ENCODE measurements around the gene ATG10.

ATG10 gene

DNA sequence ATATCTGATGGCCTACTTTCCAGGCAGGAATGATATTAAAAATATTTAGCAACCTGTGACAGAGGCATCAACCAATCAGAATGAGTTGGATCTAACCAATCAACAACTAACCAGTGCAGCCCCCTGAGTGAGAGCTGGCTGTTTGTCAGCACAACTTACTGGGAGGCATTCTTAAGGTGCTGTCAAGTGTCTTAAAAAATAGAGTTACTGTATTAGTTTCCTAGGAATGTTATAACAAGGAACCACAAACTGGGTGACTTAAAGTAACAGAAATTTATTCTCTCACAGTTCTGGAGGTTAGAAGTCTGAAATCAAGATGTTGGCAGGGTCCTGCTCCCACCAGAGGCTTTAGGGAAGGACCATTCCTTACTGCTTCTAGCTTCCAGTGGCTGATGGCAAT, 85.2 kb downstream of the ATG10 start:
- TF ChIP-seq, protein P1, sequence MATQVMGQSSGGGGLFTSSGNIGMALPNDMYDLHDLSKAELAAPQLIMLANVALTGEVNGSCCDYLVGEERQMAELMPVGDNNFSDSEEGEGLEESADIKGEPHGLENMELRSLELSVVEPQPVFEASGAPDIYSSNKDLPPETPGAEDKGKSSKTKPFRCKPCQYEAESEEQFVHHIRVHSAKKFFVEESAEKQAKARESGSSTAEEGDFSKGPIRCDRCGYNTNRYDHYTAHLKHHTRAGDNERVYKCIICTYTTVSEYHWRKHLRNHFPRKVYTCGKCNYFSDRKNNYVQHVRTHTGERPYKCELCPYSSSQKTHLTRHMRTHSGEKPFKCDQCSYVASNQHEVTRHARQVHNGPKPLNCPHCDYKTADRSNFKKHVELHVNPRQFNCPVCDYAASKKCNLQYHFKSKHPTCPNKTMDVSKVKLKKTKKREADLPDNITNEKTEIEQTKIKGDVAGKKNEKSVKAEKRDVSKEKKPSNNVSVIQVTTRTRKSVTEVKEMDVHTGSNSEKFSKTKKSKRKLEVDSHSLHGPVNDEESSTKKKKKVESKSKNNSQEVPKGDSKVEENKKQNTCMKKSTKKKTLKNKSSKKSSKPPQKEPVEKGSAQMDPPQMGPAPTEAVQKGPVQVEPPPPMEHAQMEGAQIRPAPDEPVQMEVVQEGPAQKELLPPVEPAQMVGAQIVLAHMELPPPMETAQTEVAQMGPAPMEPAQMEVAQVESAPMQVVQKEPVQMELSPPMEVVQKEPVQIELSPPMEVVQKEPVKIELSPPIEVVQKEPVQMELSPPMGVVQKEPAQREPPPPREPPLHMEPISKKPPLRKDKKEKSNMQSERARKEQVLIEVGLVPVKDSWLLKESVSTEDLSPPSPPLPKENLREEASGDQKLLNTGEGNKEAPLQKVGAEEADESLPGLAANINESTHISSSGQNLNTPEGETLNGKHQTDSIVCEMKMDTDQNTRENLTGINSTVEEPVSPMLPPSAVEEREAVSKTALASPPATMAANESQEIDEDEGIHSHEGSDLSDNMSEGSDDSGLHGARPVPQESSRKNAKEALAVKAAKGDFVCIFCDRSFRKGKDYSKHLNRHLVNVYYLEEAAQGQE (IDR thresholded peaks at IDR 0.05; ENCODE audit: insufficient read depth in 1 of 2, low read depth in 2 of 2, low read length in 2 of 2), result no peak
- no peak for TF ChIP-seq FOXP2 (optimal IDR thresholded peaks at IDR 0.05; ENCODE audit: borderline replicate concordance, extremely low read depth, extremely low read length, insufficient read depth)
- TF ChIP-seq POLR2AphosphoS5 (IDR thresholded peaks at IDR 0.05; ENCODE audit: low read depth, low read length), result no peak
- no peak for TF ChIP-seq TAF1 (IDR thresholded peaks at IDR 0.05; ENCODE audit: borderline replicate concordance, insufficient read depth, low read length)
- TF ChIP-seq SIN3A (IDR thresholded peaks at IDR 0.05; ENCODE audit: borderline replicate concordance, insufficient read depth, low read length), result no peak

DNA sequence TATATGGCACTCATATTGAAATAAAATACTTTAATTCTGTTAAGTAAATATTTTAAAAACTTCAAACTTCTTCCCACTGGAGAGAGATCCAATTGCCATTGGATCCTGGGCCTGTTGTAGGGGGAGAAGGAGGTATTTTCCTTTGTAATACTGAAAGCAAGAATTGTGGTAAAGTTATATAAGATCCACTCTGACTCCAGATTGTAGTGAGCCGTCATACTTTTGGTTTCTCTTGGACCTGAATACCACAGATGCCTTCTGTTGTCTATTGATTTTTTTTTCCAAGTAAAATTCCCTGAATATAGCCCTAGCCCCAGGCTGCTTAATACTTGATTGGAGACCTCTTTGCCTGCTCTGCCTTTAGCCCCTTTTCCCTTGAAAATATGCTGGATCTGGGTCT, 86.9 kb downstream of the ATG10 start:
- TF ChIP-seq FOXP2 (optimal IDR thresholded peaks at IDR 0.05; ENCODE audit: borderline replicate concordance, extremely low read depth, extremely low read length, insufficient read depth) (no peak), SIN3A (IDR thresholded peaks at IDR 0.05; ENCODE audit: borderline replicate concordance, insufficient read depth, low read length) (no peak), TAF1 (IDR thresholded peaks at IDR 0.05; ENCODE audit: borderline replicate concordance, insufficient read depth, low read length) (no peak), POLR2AphosphoS5 (IDR thresholded peaks at IDR 0.05; ENCODE audit: low read depth, low read length) (no peak)
- TF ChIP-seq, protein P1 (IDR thresholded peaks at IDR 0.05; ENCODE audit: insufficient read depth in 1 of 2, low read depth in 2 of 2, low read length in 2 of 2), result no peak

DNA sequence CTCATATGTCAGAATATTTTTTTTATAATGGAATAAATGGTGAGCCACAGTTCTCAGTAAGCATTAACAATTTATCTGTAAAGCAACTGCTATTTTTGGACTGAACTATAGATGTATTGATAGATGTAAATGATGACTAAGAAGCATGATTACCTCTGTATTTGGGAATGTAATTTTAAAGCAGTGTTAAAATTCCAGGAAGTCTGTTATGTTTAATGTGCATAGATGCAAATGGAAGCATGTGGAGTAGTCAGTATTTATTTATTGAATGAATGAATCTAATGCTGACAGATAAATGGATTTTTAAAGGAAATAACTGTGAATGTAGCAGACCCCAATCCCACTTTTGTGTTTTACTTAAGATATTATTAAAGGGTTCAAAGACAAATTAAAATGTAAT, 95.0 kb downstream of the ATG10 start:
- TF ChIP-seq, protein P1 (IDR thresholded peaks at IDR 0.05; ENCODE audit: insufficient read depth in 1 of 2, low read depth in 2 of 2, low read length in 2 of 2), result no peak
- TF ChIP-seq FOXP2 (optimal IDR thresholded peaks at IDR 0.05; ENCODE audit: borderline replicate concordance, extremely low read depth, extremely low read length, insufficient read depth), result no peak

DNA sequence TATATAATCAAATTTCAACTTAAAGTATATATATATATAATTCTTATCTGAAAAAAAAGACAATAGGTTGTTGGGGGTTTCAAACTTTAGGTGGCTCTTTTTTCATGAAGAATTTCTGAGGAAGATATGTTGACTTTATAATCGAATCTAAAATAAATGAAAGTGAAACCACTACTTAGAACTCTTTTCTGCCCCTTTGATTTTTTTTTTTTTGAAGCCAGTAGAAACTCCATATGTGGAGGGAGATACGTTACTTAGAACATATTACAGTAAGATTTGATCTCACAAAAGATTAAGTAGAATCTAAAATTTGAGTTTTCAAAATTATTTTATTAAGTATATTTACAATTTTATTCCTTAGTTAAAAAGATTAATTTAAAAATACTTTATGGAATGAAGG, 96.9 kb downstream of the ATG10 start:
- TF ChIP-seq FOXP2 (optimal IDR thresholded peaks at IDR 0.05; ENCODE audit: borderline replicate concordance, extremely low read depth, extremely low read length, insufficient read depth) (no peak), POLR2AphosphoS5 (IDR thresholded peaks at IDR 0.05; ENCODE audit: low read depth, low read length) (no peak), TAF1 (IDR thresholded peaks at IDR 0.05; ENCODE audit: borderline replicate concordance, insufficient read depth, low read length) (no peak)

DNA sequence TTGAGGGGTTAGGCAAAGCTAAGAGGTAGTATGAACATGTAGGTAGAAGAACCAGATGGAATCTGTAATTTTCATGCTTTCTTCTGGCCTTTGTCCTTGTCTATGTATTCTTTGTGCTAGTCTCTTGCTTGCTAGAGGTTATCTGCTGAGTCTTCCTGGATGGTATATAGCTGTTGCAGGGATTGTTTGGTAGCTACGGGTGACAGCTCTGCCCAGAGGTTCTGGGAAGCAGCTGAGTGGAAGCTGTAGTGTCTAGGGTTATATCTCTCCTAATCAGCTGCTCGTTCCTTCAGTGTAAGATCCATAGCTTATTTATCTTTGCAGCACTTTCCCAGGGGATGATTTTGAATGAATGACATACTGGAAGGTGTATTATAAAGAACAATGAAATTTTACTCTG, 100.3 kb downstream of the ATG10 start:
- no peak for TF ChIP-seq FOXP2 (optimal IDR thresholded peaks at IDR 0.05; ENCODE audit: borderline replicate concordance, extremely low read depth, extremely low read length, insufficient read depth)
- TF ChIP-seq POLR2AphosphoS5 (IDR thresholded peaks at IDR 0.05; ENCODE audit: low read depth, low read length), result no peak
- TF ChIP-seq, protein P1 (IDR thresholded peaks at IDR 0.05; ENCODE audit: insufficient read depth in 1 of 2, low read depth in 2 of 2, low read length in 2 of 2), result no peak
- no peak for TF ChIP-seq TAF1 (IDR thresholded peaks at IDR 0.05; ENCODE audit: borderline replicate concordance, insufficient read depth, low read length)
- no peak for TF ChIP-seq SIN3A (IDR thresholded peaks at IDR 0.05; ENCODE audit: borderline replicate concordance, insufficient read depth, low read length)
